Measurements from ENCODE around the gene BTBD9.

DNA sequence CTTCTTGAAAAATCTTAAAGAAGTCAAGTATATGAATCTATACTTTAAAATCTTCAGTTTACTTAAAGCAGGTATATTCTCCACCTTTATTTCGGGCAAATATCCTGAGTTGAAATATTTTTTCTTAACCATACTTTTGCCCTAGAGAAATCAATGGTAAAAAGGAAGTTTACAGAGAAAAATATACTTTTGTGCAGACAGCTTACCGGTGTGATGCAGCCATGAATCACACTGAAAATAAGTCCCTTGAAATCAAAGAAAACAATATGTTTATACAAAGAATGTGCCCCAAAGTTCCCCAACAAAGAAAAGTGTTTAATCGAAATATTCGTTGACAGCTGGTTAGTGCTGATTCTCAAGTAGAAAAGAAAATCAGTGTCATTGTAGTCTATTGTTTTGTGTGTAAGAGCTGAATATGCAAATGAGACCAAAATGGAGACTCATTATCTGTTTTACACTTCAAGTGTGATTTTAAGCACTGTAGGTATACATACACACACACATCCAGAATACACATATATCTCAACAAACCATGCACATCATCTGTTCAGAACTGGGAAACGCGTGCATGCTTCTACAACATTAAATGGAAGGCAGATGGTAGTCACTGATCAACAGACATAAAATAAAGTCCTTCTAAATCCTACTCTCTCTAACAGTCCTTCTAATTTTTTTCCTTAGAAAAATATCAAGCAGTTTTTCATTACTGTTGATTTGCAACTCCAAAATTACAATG is 73.3 kb downstream of the BTBD9 start:
- no peak for TF ChIP-seq EZH2 (IDR thresholded peaks at IDR 0.05)
- TF ChIP-seq POLR2AphosphoS5 (IDR thresholded peaks at IDR 0.05; ENCODE audit: borderline replicate concordance, low read depth, low read length): no peak
- no peak for TF ChIP-seq FOXP2 (optimal IDR thresholded peaks at IDR 0.05; ENCODE audit: control extremely low read depth, extremely low read length, insufficient read depth)
